ENCODE measurements around the gene IQSEC3.
"Not testable (repeated sequence)": the region's sequence is repeated elsewhere in the genome, so short reads cannot be mapped to it uniquely, and the experiment has no call there.

GRCh38 chr12:19906-20305 is 46.7 kb upstream of the IQSEC3 start:
- not testable (repeated sequence) for TF ChIP-seq CTCF, POLR2A, EP300, POLR2AphosphoS5 (IDR thresholded peaks at IDR 0.05)

Data from upper lobe of left lung (tissue), 4 donors.